Gastrocnemius medialis (tissue), 4 donors: ENCODE results near the gene MANSC4.

Experiments used
- CTCF ChIP-seq, 5 experiments: fragments of 450-650 bp in 3 of 5; fragments of 200-600 bp in 2 of 5; sonication (generic) in 2 of 5; IDR thresholded peaks in 4 of 5; conservative IDR thresholded peaks in 1 of 5; 1 replicate in 4 of 5; 2 replicates in 1 of 5; pipeline ENCODE4 v1.5.1; 2016 to 2019; ENCODE audit warnings: antibody characterized with exemption in 5 of 5, mild to moderate bottlenecking in 3 of 5, moderate library complexity in 3 of 5
- POLR2A ChIP-seq, 2 donors: fragments of 450-650 bp; IDR thresholded peaks; one replicate each; pipeline ENCODE4 v1.6.1; 2017; ENCODE audit warnings: antibody characterized with exemption in 2 of 2, mild to moderate bottlenecking in 2 of 2, moderate library complexity in 2 of 2

- TF ChIP-seq POLR2A (IDR thresholded peaks at IDR 0.05) (peak; percentile 0 to 28), CTCF (IDR thresholded peaks at IDR 0.05 in 4 of 5, conservative IDR thresholded peaks at IDR 0.05 in 1 of 5) (peak in 1 of 5 experiments; percentile 20)
Observed at GRCh38 chr12:27779920-27780611, at the start of gene MANSC4, which contains the start of gene KLHL42.
